HepG2 (cell line): ENCODE measurements around the gene ERBB3. TPM values are rescaled to one million over a fixed set of nuclear protein-coding genes. Genes with fewer than 3 reads are reported as not detected.

ENCODE experiments used
- ATAC-seq: fragments of 200-7000 bp; cut with Tn5 transposase; 3 replicates; pipeline ENCODE4 v1.9.1; 2020; ENCODE audit warnings: mild to moderate bottlenecking, moderate library complexity
- BruUV-seq: library from RNA; stranded (reverse); fragments of 400-500 nt; replicated peaks from 2 replicates; lab custom pipeline; 2021; lab: Mats Ljungman, UMichigan
- CTCF ChIA-PET: fragments of 300-600 bp; formaldehyde crosslinking; extraction: SDS; loops from one replicate; lab custom pipeline; 2021; ENCODE audit warnings: low total read pairs, inconsistent platforms, low intra/inter-chr PET ratio; lab: Yijun Ruan, JAX
- POLR2A ChIA-PET: fragments of 350-600 bp; sonication (Branson Sonifier 250); formaldehyde crosslinking; loops from one replicate; lab custom pipeline; 2020; ENCODE audit warnings: antibody characterized with exemption, inconsistent platforms; lab: Yijun Ruan, JAX
- DNase-seq: peaks from one replicate; pipeline ENCODE4 v3.0.0-alpha.2; 2015; ENCODE audit warnings: low spot score
- FAIRE-seq: peaks from 3 replicates; lab custom pipeline; 2011; peaks lifted over from hg19 to GRCh38; lab: Jason Lieb, UNC
- H2AFZ ChIP-seq: one replicate; pipeline ENCODE4 v1.6.1; 2011; ENCODE audit warnings: low read length, inconsistent platforms
- H3K27ac ChIP-seq: fragments of 300-600 bp; 3 replicates; pipeline ENCODE4 v1.8.0; 2011; ENCODE audit warnings: mixed run types, mild to moderate bottlenecking, mixed read lengths, low read length, inconsistent platforms; ENCODE audit not compliant: insufficient read depth; ENCODE audit errors: extremely low read length
- H3K27me3 ChIP-seq, 2 experiments: fragments of 200-600 bp in 1 of 2; 2 replicates in 1 of 2; 3 replicates in 1 of 2; pipeline versions ENCODE4 v1.6.0 to v1.8.0; 2011; ENCODE audit warnings: low read length in 2 of 2, mild to moderate bottlenecking in 2 of 2, moderate library complexity in 2 of 2, inconsistent platforms in 1 of 2; ENCODE audit not compliant: insufficient read depth in 2 of 2, control insufficient read depth in 1 of 2
- H3K36me3 ChIP-seq, 2 experiments: fragments of 200-600 bp in 1 of 2; replicated peaks in 1 of 2; 2 replicates in 1 of 2; 3 replicates in 1 of 2; pipeline versions ENCODE4 v1.5.1 to v1.8.0; 2011; ENCODE audit warnings: low read length in 2 of 2, inconsistent platforms in 1 of 2; ENCODE audit not compliant: insufficient read depth in 2 of 2, control insufficient read depth in 1 of 2
- H3K4me1 ChIP-seq: 2 replicates; pipeline ENCODE4 v1.5.1; 2012; ENCODE audit warnings: low read length, inconsistent platforms; ENCODE audit not compliant: insufficient read depth
- H3K4me2 ChIP-seq: 2 replicates; pipeline ENCODE4 v1.6.0; 2011; ENCODE audit warnings: low read depth, low read length, inconsistent platforms
- H3K4me3 ChIP-seq, 3 experiments: fragments of 200-600 bp in 1 of 3; sonication (generic), shearing (Covaris generic) in 1 of 3; replicated peaks in 1 of 3; 2 replicates each; pipeline ENCODE4 v1.5.1; 2011 to 2016; ENCODE audit warnings: low read length in 3 of 3, inconsistent platforms in 2 of 3, low read depth in 2 of 3, mild to moderate bottlenecking in 2 of 3, control low read depth in 1 of 3, mixed read lengths in 1 of 3; ENCODE audit not compliant: insufficient read depth in 1 of 3
- H3K79me2 ChIP-seq: one replicate; pipeline ENCODE4 v1.6.1; 2011; ENCODE audit warnings: low read length, inconsistent platforms; ENCODE audit not compliant: insufficient read depth
- H3K9ac ChIP-seq: 2 replicates; pipeline ENCODE4 v1.6.0; 2011; ENCODE audit warnings: mild to moderate bottlenecking, low read depth, low read length, inconsistent platforms; ENCODE audit not compliant: insufficient read depth
- H3K9me3 ChIP-seq: 2 replicates; pipeline ENCODE4 v1.5.1; 2012; ENCODE audit warnings: mild to moderate bottlenecking, low read length
- H4K20me1 ChIP-seq: 2 replicates; pipeline ENCODE4 v1.6.0; 2011; ENCODE audit warnings: inconsistent platforms, mild to moderate bottlenecking, low read length, moderate library complexity; ENCODE audit not compliant: insufficient read depth
- CBX5 ChIP-seq: sonication (generic); formaldehyde crosslinking; IDR thresholded peaks from 2 replicates; pipeline ENCODE4 v1.4.0; 2020; ENCODE audit warnings: missing genetic modification reagents, borderline replicate concordance
- DPF2 ChIP-seq: sonication (generic); formaldehyde crosslinking; IDR thresholded peaks from 2 replicates; pipeline ENCODE4 v1.4.0; 2020; ENCODE audit warnings: mild to moderate bottlenecking, low read depth, missing genetic modification reagents, borderline replicate concordance
- HMG20B ChIP-seq: conservative IDR thresholded peaks from 2 replicates; pipeline ENCODE4 v1.6.1; 2016; ENCODE audit warnings: missing genetic modification reagents, missing compliant biosample characterization
- HNF4G ChIP-seq, 2 experiments: sonication (generic) in 1 of 2; formaldehyde crosslinking in 1 of 2; IDR thresholded peaks; 2 replicates each; pipeline versions ENCODE4 v1.4.0 to v1.6.1; 2011 to 2020; ENCODE audit warnings: borderline replicate concordance in 2 of 2, low read depth in 2 of 2, mild to moderate bottlenecking in 2 of 2, low read length in 1 of 2, missing genetic modification reagents in 1 of 2, moderate library complexity in 1 of 2
- IKZF1 ChIP-seq: fragments of 450-650 bp; IDR thresholded peaks from 2 replicates; pipeline ENCODE4 v1.7.1; 2016
- KAT7 ChIP-seq: IDR thresholded peaks from 2 replicates; pipeline ENCODE4 v1.6.1; 2018; ENCODE audit warnings: borderline replicate concordance, missing compliant biosample characterization
- KLF9 ChIP-seq: IDR thresholded peaks from 2 replicates; pipeline ENCODE4 v1.6.1; 2016; ENCODE audit warnings: low read depth
- RBFOX2 ChIP-seq: fragments of 200-400 bp; formaldehyde crosslinking; IDR thresholded peaks from 2 replicates; pipeline ENCODE4 v1.6.1; 2017; ENCODE audit warnings: low read depth, mild to moderate bottlenecking, low read length
- ZNF329 ChIP-seq: sonication (generic); formaldehyde crosslinking; IDR thresholded peaks from 2 replicates; pipeline ENCODE4 v1.9.0; 2021; ENCODE audit warnings: low read depth, mild to moderate bottlenecking, missing genetic modification reagents
- ZSCAN22 ChIP-seq: sonication (generic); formaldehyde crosslinking; IDR thresholded peaks from 2 replicates; pipeline ENCODE4 v1.4.0; 2020; ENCODE audit warnings: mild to moderate bottlenecking, missing genetic modification reagents
- WGBS: methylation state at CpG from one replicate; pipeline ENCODE4 v1.1.6; 2017; ENCODE audit warnings: low lambda C conversion rate; 5-methylcytosine and 5-hydroxymethylcytosine counted together
- in situ Hi-C: cut with HindIII; loops from 2 replicates; pipeline ENCODE4 v1.10.0; 2017; ENCODE audit warnings: low pct_unique_long_range_greater_than_20kb; ENCODE audit not compliant: extremely low pct_ligation_motif_present
- intact Hi-C: fragments of 100-400 bp; cut with micrococcal nuclease; formaldehyde crosslinking; loops from one replicate; pipeline ENCODE4 v1.10.0; 2022; ENCODE audit not compliant: unreplicated experiment
- polyA plus RNA-seq, 8 experiments: library from polyadenylated mRNA; depleted of rRNA in 3 of 8; stranded (reverse) in 7 of 8; unstranded in 1 of 8; fragments of >200 nt; fragmentation: Illumina TruSeq in 4 of 8; extraction: Trizol in 4 of 8; gene quantifications; 2 replicates each; pipeline versions ENCODE4 v1.2.1 to v1.2.3, GENCODE V29; 2011 to 2016; ENCODE audit warnings: low read depth in 4 of 8, missing spikeins in 1 of 8, mixed read lengths in 1 of 8; ENCODE audit not compliant: insufficient read depth in 1 of 8
- total RNA-seq, 5 experiments: library from RNA; depleted of rRNA; stranded (reverse); fragments of >200 nt; fragmentation: Illumina TruSeq; extraction: Trizol; gene quantifications; 2 replicates each; pipeline ENCODE4 v1.2.3, GENCODE V29; 2016; ENCODE audit warnings: low read depth in 1 of 5
- TF ChIP-seq, protein P1 (sequence below), 2 experiments: sonication (generic) in 1 of 2; formaldehyde crosslinking in 1 of 2; IDR thresholded peaks; 2 replicates each; pipeline versions ENCODE4 v1.4.0 to v1.6.1; 2018 to 2020; ENCODE audit warnings: missing genetic modification reagents in 2 of 2, borderline replicate concordance in 1 of 2, low read depth in 1 of 2, mild to moderate bottlenecking in 1 of 2, missing biosample characterization in 1 of 2

The ERBB3 gene
- total and polyA plus RNA-seq, 2 of the 13 experiments (the other 11 are each of a cell fraction or from before 2014, with no cell fraction given) = 93.6 to 358 TPM

DNA sequence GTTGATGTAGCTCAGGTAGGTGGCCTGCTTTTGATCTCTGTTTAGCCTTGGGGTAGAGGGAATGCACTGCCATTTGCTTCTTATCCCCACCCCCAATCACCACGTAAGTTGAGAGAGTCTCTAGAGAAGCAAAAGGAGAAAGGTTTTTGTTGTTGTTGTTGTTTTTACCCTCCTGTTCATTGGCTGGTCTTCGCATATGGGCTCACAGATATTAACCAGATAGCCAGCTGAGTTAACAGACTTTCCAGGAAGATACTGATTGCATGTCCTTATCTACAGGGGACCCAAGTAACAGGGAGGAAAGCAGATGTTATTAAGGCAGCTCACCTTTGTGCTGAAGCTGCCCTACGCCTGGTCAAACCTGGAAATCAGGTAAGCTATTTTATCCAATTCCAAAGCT, 27.3 kb downstream of the ERBB3 start:
- no peak overlapping the region for H3K27ac ChIP-seq
- peaks cover 21 to 54% of the 10 kb centered on the region in 2 experiments for H3K36me3 ChIP-seq
- H4K20me1 ChIP-seq = peaks cover 4% of the 10 kb centered on the region
- FAIRE-seq (no peak), DNase-seq (no peak), ATAC-seq (no peak)
- CTCF ChIA-PET = no interaction called here
- intact Hi-C loops (no loop called here), in situ Hi-C loops (no loop called here)
- no peak for TF ChIP-seq KAT7
- 0 out of 2 replicates have a peak, but pooled peaks have one; percentile 6 for TF ChIP-seq RBFOX2
- POLR2A ChIA-PET = interaction anchor here (0.6 to 2.0 kb wide), 3 partner anchors 12 to 32 kb away, joined by 3 to 10 read pairs (median 6); partner anchors contain the start of gene ZC3H10
- 97% methylated on average over 3 of the region's 3 CpGs for WGBS
- H3K9ac ChIP-seq = 0 out of 2 replicates have a peak overlapping the region, but pooled peaks have one; percentile 2
- H3K79me2 ChIP-seq = peaks cover 34% of the 10 kb centered on the region
- H3K27me3 ChIP-seq = no peaks in the 10 kb centered on the region
- no peak overlapping the region for H3K4me3 ChIP-seq
- no TSS peak for BruUV-seq
- H2AFZ ChIP-seq = no peak overlapping the region
- 0 out of 2 replicates have a peak overlapping the region, but pooled peaks have one; percentile 88 for H3K4me2 ChIP-seq
- H3K9me3 ChIP-seq = no peaks in the 10 kb centered on the region
- H3K4me1 ChIP-seq = peaks cover 35% of the 10 kb centered on the region

DNA sequence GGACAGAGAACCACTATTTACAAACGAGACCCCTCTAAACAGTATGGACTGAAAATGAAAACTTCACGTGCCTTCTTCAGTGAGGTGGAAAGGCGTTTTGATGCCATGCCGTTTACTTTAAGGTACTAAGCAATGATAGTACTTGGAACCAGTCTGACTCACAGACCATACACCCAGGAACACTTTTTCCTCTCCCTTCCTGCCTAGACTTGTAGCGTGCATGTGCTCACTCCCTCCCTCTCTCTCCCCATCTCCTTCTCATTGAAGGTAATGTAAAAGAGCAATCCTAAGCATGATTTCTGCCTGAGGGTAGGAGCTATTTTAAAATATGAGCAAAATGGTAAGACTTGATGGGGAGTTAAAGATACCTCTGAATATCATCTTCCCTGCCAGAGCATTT, 30.6 kb downstream of the ERBB3 start:
- no peaks in the 10 kb centered on the region for H3K27me3 ChIP-seq
- H4K20me1 ChIP-seq = peaks cover 4% of the 10 kb centered on the region
- peaks cover 27% of the 10 kb centered on the region for H3K4me1 ChIP-seq
- H2AFZ ChIP-seq = no peak overlapping the region
- no peak for TF ChIP-seq CBX5 (CRISPR knock-in tag)
- TF ChIP-seq ZSCAN22 = no peak
- no peak for TF ChIP-seq HMG20B (CRISPR knock-in tag)
- TF ChIP-seq, protein P1, sequence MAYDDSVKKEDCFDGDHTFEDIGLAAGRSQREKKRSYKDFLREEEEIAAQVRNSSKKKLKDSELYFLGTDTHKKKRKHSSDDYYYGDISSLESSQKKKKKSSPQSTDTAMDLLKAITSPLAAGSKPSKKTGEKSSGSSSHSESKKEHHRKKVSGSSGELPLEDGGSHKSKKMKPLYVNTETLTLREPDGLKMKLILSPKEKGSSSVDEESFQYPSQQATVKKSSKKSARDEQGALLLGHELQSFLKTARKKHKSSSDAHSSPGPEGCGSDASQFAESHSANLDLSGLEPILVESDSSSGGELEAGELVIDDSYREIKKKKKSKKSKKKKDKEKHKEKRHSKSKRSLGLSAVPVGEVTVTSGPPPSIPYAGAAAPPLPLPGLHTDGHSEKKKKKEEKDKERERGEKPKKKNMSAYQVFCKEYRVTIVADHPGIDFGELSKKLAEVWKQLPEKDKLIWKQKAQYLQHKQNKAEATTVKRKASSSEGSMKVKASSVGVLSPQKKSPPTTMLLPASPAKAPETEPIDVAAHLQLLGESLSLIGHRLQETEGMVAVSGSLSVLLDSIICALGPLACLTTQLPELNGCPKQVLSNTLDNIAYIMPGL (CRISPR knock-in tag; IDR thresholded peaks at IDR 0.05; ENCODE audit: borderline replicate concordance in 1 of 2, low read depth in 1 of 2) = no peak
- no peak for TF ChIP-seq ZNF329
- TF ChIP-seq IKZF1 = no peak
- TF ChIP-seq KLF9 = no peak
- TF ChIP-seq HNF4G (IDR thresholded peaks at IDR 0.05; ENCODE audit: borderline replicate concordance, low read depth, low read length) = no peak
- TF ChIP-seq HNF4G (CRISPR knock-in tag; IDR thresholded peaks at IDR 0.05; ENCODE audit: borderline replicate concordance, low read depth) = no peak
- TF ChIP-seq DPF2 (CRISPR knock-in tag) = no peak
- TF ChIP-seq, all 625 proteins: peak for 0
- ATAC-seq (no peak), FAIRE-seq (no peak), DNase-seq (no peak)
- Histone ChIP-seq H3K4me2 (no peak overlapping the region), H3K79me2 (peaks cover 23% of the 10 kb centered on the region), H3K27ac (no peak overlapping the region), H3K9me3 (no peaks in the 10 kb centered on the region), H3K4me3 (no peak overlapping the region), H3K9ac (no peak overlapping the region), H3K36me3 (peaks cover 25 to 63% of the 10 kb centered on the region in 2 experiments)
- ChIA-PET CTCF (no interaction called here), POLR2A (interaction anchor here (1.8 kb wide), 1 partner anchor 29 kb away, joined by 6 read pairs; no protein-coding TSS in a partner anchor)
- intact Hi-C loops (no loop called here), in situ Hi-C loops (no loop called here)
- BruUV-seq = no TSS peak
- WGBS = 99% methylated on average over 5 of the region's 5 CpGs
